GM19372 (cell line): ENCODE data around the gene MALL.
"Not testable (repeated sequence)": the region's sequence is repeated elsewhere in the genome, so short reads cannot be mapped to it uniquely, and the experiment has no call there.

Experiments used
- ATAC-seq: cut with Tn5 transposase; IDR thresholded peaks from one replicate; pipeline ENCODE4 v1.9.1; 2021; ENCODE audit warnings: mild to moderate bottlenecking, low read depth, moderate library complexity; ENCODE audit not compliant: unreplicated experiment

MALL gene

DNA sequence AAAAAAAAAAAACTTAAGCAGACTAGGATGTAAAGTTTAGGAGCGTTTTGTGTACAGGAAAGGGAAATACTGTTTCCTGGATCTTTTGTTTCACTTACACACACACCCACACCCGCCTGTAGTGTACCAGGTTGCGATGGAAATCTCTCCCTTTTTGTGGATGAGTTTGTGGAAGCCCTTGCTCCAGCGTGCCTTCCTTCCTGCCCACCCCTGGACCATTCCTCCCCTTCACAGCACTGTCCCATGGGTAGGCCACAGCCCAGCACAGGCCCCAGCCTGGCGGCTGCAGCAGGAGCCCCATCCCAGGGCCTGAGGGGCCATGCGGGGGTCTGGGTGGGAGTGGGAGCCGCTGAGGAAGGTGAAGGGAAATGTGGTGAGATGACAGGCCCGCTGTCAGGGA, 15.1 kb downstream of the MALL start:
- ATAC-seq = no peak

DNA sequence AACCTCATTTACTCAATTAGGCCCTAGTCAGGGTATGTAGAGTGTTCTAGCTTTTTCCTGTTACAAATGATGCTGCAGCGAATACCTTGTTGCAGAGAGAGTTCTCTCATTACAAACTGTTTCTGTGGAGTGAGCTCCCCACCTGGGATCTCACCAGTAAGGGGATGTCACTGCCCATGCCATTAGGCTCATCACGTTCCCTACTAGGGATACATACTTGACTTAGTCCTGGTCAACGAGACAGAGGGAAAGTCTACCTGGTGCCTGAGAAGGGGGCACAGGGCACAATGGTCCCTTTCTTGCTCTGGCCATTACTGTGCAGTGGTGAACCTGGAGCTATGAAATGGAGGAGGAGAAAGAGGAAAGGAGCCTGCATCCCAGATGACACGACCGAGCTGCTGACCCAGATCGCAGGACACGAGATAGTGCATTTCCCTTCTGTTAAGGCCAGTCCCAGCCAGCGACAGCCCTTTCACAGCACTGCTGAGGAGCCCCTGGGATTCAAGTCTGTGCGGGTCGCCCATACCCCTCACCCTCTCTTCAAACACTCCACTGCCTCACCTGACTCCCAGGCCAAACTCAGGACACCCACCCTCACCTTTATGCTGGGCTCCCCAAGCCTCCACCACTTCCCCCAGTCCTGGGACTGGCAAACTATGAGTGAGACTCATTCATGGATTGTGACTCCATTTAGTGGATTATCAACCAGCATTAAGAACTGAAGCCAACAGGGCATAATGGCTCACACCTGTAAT, 16.0 kb downstream of the MALL start:
- no peak for ATAC-seq

DNA sequence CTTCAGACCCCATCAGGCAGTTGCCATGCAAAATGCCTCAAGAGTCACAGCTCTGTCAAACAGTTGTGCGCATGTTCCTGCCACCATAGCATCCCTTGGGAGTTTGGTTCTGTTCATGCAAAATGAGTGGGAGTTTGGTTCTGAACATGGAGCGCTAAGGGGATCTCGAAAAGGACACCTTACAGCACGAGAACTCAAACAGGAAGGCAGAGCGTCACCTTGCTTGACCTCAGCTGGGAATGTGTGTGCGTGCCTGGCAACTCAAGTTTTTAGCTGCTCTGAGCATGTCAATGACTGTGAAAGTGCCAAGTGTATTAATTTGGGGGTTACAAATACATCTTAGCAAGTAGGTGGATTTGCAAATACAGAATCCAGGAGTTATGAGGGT, 16.6 kb downstream of the MALL start:
- no peak for ATAC-seq

DNA sequence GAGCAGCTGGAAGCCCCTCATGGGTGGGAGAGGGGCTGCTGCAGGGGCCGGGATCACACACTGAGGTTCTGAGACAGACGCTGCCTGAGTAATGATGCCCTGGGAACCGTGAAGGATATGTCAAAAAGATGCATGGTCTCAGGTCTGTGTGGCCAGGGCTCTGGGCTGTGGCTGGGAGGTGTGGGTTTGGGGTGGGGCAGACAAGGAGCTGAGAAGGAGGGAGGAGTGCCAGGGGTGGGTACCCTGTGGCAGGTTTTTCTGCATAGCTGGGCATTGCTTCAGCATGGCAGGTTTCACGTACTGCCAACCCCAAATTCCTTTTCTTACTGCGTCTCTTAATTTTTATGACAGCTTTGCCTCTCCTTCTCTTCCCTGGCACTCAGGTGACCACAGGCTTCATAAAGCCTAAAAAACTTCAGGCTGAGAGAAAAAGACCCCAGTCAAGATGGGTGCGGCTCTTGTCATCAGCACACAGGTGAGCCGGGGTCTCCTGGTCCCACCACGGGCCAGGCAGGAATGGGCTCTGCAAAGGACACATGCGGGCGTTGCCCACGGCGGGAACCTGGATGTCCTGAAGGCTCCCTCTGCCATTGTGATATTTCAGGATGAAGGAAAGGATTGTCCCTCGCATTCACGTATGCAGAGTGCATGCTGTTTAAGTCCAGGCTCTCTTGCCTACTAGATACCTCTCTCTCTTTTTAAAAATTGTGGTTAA, 18.0 kb downstream of the MALL start:
- no peak for ATAC-seq

DNA sequence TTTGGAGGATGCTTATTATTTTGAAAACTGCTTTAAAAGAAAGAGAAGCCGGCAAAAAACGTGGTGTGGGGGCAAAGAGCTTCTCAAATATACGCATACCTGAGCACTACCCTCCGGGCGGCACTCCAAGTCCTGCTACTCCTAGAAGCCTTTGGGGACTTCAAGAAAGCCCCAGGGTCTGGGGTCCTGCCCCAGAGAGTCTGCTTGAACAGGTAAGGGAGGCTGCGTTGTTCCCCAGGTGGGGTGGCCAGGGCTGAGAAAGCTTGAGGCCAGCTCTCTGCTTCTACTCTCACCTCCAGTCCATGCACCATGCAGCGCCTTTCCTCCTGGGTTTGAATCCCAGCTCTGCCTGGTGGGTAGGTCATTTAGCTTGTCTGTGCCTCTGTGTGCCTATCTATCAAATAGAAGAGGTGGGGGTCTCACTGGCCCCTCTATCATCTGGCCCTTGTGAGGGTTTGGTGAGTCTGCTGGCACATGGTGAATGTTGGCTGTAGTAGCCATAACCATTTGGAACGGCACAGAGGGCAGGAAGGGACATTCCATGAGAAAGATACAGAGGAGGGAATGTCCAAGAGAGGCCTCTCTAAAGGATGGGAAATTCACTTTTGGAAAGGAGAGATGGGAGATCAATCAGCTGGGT, 19.5 kb downstream of the MALL start:
- ATAC-seq = no peak

DNA sequence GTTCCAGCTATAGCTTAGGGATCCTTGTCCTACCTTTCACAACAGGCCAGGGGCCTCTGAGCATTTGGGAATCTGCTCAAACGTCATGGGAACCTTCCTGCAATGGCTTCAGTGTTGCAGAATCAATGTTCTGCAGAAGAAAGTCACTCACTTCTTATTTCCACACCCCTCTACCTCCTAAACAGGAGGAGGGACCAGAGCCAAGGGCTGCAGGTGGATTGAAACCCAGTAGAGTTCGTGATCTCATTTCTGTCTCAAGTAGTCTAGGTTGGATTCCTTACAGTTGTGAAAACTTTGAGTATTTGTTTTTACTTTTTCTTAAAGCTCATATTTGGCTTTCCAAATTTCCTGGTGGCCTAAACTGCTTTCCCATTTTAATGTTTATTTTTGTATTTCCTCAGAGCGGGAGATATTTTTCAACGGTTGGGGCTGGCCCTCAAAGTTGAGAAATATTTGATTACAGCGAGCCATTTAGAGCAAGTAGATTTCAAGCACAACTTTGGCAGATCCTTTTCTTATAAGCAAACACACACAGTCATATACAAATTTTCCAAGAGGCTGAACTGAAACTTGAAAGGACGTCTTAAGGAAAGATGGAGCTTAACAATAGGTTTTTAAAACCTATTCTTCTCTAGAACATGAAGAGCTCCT, 20.6 kb downstream of the MALL start:
- not testable (repeated sequence) for ATAC-seq

DNA sequence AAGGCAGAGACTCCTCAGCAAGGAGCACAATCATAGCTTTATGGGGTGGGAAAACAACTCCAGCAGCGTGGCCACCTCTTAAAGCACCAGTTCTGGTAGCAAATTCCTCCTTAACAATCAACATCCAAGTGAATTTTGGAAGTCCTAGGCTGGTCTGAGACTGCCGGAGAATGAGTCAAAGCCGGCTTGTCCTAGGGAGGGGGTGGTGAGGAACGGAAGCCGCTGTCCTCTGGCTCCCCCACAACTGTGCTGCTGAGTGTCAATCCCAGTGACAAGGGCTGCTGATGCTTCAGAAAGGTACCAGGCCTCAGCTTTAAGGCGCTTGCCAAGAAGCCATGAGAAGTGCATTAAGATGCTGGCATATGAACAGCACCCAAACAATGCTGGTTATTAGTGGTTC, 21.7 kb downstream of the MALL start:
- ATAC-seq = not testable (repeated sequence)

DNA sequence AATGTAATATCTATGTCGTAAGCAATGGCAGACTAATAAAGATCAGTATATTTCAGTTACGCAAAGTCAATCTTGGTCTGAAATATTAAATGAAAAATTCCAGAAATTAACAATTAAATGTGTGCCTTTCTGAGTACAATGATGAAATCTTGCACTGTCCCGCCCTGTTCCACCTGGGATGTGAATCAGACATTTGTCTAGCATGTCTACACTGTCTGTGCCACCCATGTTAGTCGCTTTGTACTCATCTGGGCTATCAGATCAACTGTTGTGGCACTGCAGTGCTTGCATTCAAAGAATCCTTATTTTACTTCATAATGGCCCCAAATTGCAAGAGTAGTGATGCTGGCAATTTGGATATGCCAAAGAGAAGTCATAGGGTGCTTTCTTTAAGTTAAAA, 25.5 kb downstream of the MALL start:
- ATAC-seq = not testable (repeated sequence)

DNA sequence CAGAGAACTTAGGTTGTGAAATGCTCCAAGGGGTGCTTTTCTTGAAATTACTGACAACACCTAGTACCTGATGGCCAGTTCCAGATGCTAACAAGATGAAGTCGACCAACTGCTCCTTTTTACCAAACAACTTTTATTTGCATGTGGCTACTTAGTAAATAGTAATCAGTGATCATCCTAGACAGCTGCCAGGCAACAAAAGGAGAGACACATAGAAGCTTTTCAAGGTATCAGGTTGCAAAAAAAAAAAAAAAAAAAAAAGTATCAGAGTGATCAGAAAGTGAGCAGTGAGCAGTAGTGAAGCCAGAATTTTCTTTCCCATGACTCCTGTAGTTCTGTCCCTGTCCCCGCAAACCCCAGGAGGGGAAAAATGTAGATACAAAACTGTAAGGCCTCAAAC, 31.9 kb downstream of the MALL start:
- ATAC-seq = not testable (repeated sequence)

DNA sequence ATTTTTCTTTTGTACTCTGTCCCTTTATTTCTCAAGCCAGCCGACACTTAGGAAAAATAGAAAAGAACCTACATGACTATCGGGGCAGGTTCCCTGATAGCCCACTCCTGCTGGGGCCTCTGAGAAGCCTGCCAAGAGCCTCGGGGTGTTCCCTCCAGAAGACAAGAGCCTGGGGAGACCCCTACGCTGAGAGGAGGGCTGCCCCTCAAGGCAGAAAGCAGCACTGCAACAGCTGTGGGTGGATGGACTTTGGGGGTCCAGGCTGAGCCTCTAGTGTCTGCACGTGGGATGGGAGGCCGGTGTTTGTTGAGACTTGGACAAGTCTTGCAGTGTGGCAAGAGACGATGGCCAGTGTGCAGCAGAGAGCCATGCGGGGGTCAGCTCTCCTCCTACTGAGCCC, 32.5 kb downstream of the MALL start:
- not testable (repeated sequence) for ATAC-seq

DNA sequence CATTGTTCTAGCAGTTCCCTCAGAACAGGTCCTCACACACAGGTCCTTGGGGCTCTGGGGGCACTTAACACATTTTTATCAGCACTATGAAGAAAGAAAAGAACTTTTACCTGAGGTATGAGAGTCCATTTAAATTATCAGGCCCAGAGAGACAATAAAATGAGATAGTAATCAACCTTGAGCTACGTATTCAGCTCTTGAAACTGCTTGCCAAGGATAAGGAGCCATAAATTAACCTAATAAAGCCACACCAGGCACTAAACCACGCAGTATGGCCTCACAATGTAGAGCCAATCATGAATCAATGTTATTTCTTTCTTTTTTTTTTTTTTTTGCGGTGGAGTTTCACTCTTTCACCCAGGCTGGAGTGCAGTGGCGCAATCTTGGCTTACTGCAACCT, 37.5 kb downstream of the MALL start:
- ATAC-seq = not testable (repeated sequence)

DNA sequence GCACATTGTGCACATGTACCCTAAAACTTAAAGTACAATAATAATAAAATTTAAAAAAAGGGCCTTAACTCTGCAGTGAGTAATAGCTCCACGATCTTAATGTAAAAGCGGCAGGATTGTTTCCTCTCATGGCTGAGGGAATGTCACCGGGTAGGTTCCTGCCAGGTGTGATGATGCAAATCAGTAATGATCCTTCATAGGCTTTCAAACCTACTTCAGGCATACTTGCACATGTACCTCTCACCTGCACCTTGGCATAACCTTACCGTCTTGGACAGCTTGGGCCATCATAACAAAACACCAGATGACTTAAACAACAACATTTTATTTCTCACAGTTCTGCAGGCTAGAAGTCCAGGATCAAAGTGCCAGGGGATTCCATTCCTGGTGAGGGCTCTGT, 39.7 kb downstream of the MALL start:
- ATAC-seq = not testable (repeated sequence)

DNA sequence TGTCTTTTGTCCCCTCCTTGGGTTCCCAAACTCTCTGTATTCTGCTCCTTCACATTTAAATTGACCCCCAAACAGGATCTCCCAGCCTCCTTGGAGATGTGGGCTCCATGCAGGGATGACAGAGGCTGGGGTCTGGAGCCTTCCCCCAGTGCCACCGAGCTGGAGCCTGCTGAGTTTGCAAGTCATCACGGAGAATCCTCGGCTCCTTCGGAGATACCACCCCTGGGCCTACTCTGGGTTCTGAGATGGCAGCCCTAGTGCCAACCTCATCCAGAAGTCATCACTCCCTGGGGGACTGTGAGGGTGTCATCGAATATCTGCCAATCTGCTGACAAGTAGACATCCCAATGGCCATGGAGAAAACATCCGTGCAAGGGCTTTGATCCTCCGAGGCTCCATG, 45.8 kb downstream of the MALL start:
- not testable (repeated sequence) for ATAC-seq

DNA sequence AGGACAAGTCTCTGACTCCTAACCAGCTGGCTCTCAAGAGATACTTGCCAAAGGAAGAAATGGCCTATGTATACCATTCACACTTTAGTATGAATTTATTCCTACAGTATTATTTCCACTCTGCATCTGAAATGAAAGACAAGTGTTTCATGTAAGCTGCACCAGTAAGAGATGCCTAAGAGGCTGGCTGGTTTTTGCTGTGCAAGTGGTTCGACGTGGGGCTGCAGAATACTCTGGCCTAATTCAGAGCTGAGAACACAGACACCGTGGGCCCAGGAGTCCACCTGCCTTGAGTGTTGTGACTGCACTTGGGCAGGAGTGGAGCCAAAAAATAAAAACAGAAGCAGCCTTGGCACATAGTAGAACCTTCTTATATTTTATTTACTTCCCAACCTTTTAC, 47.5 kb downstream of the MALL start:
- not testable (repeated sequence) for ATAC-seq

DNA sequence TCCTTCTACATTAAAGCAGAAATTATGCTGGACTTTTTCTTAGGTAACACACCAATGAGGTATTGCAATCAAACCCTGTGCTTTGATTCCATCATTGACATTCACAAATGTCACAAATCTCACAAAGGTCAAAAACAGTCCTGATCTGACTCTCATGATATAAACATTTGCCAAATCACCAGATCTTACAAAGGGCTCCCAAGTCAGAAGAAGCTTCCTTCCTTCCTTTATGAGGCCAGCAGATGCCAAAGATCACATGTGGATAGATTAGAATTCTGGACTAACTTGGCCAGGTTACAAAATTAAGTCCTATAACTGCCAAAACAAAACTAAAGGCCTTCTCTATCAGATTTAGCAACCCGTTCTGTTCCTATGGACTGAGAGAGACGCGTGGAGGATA, 53.3 kb downstream of the MALL start:
- not testable (repeated sequence) for ATAC-seq

DNA sequence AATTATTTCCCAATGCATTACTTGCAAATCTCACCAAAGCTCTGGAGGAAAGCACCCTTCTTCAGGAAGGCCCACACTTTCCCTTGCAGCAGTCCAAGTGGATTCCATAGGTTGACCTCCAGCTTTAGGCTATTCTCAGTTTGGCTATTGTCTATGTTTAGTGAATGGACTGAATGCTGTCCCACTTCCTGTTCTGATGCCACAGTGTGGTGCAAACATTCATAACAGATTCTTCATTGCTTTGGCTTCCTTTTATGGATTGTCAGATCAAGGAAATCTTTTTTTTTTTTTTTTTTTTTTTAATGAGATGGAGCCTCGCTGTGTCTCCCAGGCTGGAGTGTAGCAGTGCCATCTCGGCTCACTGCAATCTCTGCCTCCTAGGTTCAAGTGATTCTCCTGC, 55.1 kb downstream of the MALL start:
- ATAC-seq = not testable (repeated sequence)

DNA sequence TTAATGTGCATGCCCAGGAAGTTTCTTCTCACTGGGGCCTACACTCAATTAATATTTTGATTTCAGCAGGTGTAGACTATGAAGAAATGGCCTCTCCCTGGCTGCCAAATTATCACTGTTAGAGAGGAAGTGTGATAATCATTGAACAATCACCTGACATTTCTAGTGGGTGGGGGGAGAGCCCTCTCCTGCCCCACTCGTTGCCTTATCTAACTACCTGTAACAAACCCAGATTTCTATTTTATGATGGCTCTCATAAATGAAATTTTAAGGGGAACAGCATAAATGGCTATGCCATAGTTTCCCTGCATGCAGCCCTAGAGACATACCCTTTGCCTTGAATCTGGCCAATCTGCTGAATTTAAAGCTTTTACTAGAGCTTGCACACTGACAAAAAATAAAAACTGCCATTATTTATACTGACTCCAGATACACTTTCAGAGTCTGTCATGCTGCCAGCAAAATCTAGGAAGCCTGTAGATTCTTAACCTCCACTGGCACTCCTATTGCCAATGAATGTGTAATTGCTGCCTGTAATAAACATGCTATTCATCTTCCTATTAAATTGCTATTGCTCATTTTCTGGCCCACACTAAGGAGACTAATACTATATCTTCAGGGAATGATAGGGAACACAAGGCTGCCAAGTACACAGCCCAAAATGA, 55.8 kb downstream of the MALL start:
- not testable (repeated sequence) for ATAC-seq

DNA sequence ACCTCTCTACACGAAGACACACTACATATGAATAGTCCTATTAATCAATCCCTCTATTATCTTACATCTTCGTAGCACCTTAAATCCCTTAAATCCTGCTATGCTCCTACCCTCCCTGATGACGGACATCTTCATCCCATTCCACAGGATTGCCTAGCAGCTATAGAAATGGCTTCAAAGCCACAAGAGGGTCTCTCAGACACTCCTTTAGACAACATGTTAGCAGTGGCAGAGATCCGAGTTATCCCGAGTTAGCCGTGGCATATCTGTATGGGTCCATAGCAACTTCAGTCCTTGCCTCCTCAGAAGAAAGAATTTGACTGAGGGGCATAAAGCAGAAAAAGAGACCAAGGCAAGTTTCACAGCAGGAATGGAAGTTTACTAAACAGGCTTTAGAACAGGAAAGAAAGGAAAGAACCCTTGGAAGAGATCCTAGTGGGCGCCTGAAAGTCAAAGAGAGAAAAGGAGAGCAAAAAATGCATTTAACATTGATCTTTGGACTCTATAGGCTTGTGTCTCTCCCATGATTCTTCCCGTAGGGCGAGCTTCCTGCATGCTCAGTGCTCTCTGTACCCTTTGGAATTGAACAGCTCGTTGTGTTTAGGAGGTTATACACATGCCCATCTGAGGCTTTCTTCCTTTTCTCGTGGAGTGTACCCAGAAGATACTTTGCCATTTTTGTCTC, 56.5 kb downstream of the MALL start:
- not testable (repeated sequence) for ATAC-seq

DNA sequence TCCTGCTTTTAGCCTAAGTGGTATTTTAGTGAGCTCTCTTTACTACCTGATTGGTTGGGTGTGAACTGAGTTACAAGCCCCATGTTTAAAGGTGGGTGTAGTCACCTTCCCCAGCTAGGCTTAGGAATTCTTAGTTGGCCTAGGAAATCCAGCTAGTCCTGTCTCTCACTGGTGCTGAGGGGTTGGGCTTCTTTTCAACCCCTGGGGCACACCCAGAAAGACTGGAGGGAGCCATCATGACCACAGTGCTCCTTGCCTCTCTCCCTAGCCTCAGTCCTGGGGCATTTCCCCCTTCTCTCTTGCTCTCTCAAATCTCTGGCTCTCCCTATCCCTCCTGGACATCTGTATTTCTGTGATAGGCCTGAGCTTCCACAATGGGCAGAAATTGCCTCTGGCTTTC, 57.6 kb downstream of the MALL start:
- not testable (repeated sequence) for ATAC-seq

DNA sequence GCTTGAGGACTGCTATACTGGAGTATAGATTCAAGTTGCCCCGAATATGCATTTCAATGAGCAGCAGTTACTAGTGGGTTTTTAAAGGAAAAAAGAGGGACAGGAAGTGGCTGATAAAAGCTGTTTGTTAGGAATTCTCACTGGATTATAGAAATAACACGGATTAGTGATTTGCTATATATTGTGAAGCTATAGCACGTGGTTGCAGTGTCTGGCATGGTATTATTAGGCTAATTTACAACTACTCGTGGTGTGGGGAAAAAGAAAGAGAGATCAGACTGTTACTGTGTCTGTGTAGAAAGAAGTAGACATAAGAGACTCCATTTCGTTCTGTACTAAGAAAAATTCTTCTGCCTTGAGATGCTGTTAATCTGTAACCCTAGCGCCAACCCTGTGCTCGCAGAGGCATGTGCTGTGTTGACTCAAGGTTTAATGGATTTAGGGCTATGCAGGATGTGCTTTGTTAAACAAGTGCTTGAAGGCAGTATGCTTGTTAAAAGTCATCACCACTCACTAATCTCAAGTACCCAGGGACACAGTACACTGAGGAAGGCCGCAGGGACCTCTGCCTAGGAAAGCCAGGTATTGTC, 59.7 kb downstream of the MALL start:
- not testable (repeated sequence) for ATAC-seq
